ENCODE data around the gene MAGEB1.

Gene MAGEB1

GRCh38 chrX:30296408-30297254 is 49.7 kb downstream of the MAGEB1 start:
- DNase-seq (ENCODE audit: low read depth in 1 of 2, low spot score in 1 of 2) = no peak

- DNase-seq (ENCODE audit: low read depth in 1 of 2, low spot score in 1 of 2) = no peak
Measured at GRCh38 chrX:30301208-30301607, 54.3 kb downstream of the MAGEB1 start.

Data from stimulated activated CD4-positive, alpha-beta T cell treated with anti-CD3 and anti-CD28 coated beads, Interleukin-15, amount 100 ng/mL, for 1 hour (primary cell).